Measurements from ENCODE around the gene SLFN14. TPM values are rescaled to one million over a fixed set of nuclear protein-coding genes. Genes with fewer than 3 reads are reported as not detected.
A peak's percentile ranks its signal among the peaks of the same experiment; 100 is the strongest.
"Not testable (repeated sequence)": the region's sequence is repeated elsewhere in the genome, so short reads cannot be mapped to it uniquely, and the experiment has no call there.

The SLFN14 gene
- total RNA-seq, 1 experiment from 2014 or later, result not detected

GRCh38 chr17:35539659-35540026 is 21.0 kb downstream of the SLFN14 start:
- Histone ChIP-seq H3K4me2 (0 out of 2 replicates have a peak overlapping the region, but pooled peaks have one; percentile 5), H3K9me2 (ENCODE audit: insufficient read depth) (no peaks in the 10 kb centered on the region), H3K9me3 (ENCODE audit: insufficient read depth, low read depth) (no peaks in the 10 kb centered on the region), H2AFZ (no peak overlapping the region), H4K20me1 (ENCODE audit: insufficient read depth) (no peaks in the 10 kb centered on the region), H3K36me3 (ENCODE audit: low read depth) (no peaks in the 10 kb centered on the region), H3K4me1 (replicated peaks; ENCODE audit: insufficient read depth) (no peaks in the 10 kb centered on the region), H3K27me3 (ENCODE audit: insufficient read depth, low read depth) (no peaks in the 10 kb centered on the region), H3K27ac (no peak overlapping the region), H3F3A (ENCODE audit: insufficient read depth, low read depth) (no peaks in the 10 kb centered on the region), H3K79me2 (ENCODE audit: low read depth) (no peaks in the 10 kb centered on the region), H3K4me3 (no peak overlapping the region)
- DNase-seq, result no peak
- intact Hi-C loops (cut with micrococcal nuclease; ENCODE audit: unreplicated experiment), result loop anchor here (1.0 to 10.0 kb wide), 5 partner anchors 208 to 1335 kb away; partner anchors contain the start of gene LIG3
- TF ChIP-seq EZH2 (IDR thresholded peaks at IDR 0.05; ENCODE audit: low read depth), result no peak
- TF ChIP-seq CTCF (conservative IDR thresholded peaks at IDR 0.05), result peak; percentile 40; the same call in 1 of the 2 replicates
- no TSS peak for BruUV-seq (replicated peaks)
- CTCF ChIA-PET, result interaction anchor here (0.6 to 0.7 kb wide), 6 partner anchors 12 to 1125 kb away, joined by 3 to 8 read pairs (median 4); no protein-coding TSS in a partner anchor
- POLR2A ChIA-PET (ENCODE audit: unreplicated experiment), result interaction anchor here (0.5 kb wide), 1 partner anchor 1053 kb away, joined by 3 read pairs; no protein-coding TSS in a partner anchor

- intact Hi-C loops (cut with micrococcal nuclease; ENCODE audit: unreplicated experiment), result loop anchor here (5.0 to 10.0 kb wide), 4 partner anchors 210 to 1333 kb away; partner anchors contain the start of gene LIG3
- no peak for DNase-seq
- Histone ChIP-seq H3K36me3 (ENCODE audit: low read depth) (no peaks in the 10 kb centered on the region), H3K79me2 (ENCODE audit: low read depth) (no peaks in the 10 kb centered on the region), H2AFZ (no peak within 1 kb of the TSS), H3K4me3 (no peak within 1 kb of the TSS), H3K4me1 (replicated peaks; ENCODE audit: insufficient read depth) (no peaks in the 10 kb centered on the region), H3K27me3 (ENCODE audit: insufficient read depth, low read depth) (no peaks in the 10 kb centered on the region), H3K27ac (no peak within 1 kb of the TSS), H4K20me1 (ENCODE audit: insufficient read depth) (no peaks in the 10 kb centered on the region), H3F3A (ENCODE audit: insufficient read depth, low read depth) (no peaks in the 10 kb centered on the region), H3K9me2 (ENCODE audit: insufficient read depth) (no peaks in the 10 kb centered on the region), H3K9me3 (ENCODE audit: insufficient read depth, low read depth) (no peaks in the 10 kb centered on the region), H3K4me2 (no peak within 1 kb of the TSS)
- TF ChIP-seq CTCF (conservative IDR thresholded peaks at IDR 0.05) (no peak), EZH2 (IDR thresholded peaks at IDR 0.05; ENCODE audit: low read depth) (no peak)
- POLR2A ChIA-PET (ENCODE audit: unreplicated experiment), result no interaction called here
- CTCF ChIA-PET, result interaction anchor here (0.6 to 1.0 kb wide), 2 partner anchors 93 to 308 kb away, joined by 3 read pairs; no protein-coding TSS in a partner anchor
- no TSS peak for BruUV-seq (replicated peaks)
Observed at GRCh38 chr17:35537601-35538141, 22.9 kb downstream of the SLFN14 start, which contains the start of gene SLFN12L. SLFN12L (minus strand) TSS chr17:35537678; CDS start chr17:35522364, 15,314 bp downstream.

GRCh38 chr17:35536664-35537171 is 23.9 kb downstream of the SLFN14 start:
- H3F3A ChIP-seq (ENCODE audit: insufficient read depth, low read depth), result no peaks in the 10 kb centered on the region
- CTCF ChIA-PET, result no interaction called here
- H4K20me1 ChIP-seq (ENCODE audit: insufficient read depth), result no peaks in the 10 kb centered on the region
- H3K27ac ChIP-seq, result no peak overlapping the region
- BruUV-seq (replicated peaks), result no TSS peak
- H3K9me3 ChIP-seq (ENCODE audit: insufficient read depth, low read depth), result no peaks in the 10 kb centered on the region
- no peaks in the 10 kb centered on the region for H3K27me3 ChIP-seq (ENCODE audit: insufficient read depth, low read depth)
- no peak overlapping the region for H2AFZ ChIP-seq
- no peaks in the 10 kb centered on the region for H3K36me3 ChIP-seq (ENCODE audit: low read depth)
- intact Hi-C loops (cut with micrococcal nuclease; ENCODE audit: unreplicated experiment), result loop anchor here (5.0 to 10.0 kb wide), 4 partner anchors 211 to 1332 kb away; partner anchors contain the start of gene LIG3
- no peak overlapping the region for H3K4me2 ChIP-seq
- DNase-seq, result no peak
- no peaks in the 10 kb centered on the region for H3K9me2 ChIP-seq (ENCODE audit: insufficient read depth)
- no peak overlapping the region for H3K4me3 ChIP-seq
- POLR2A ChIA-PET (ENCODE audit: unreplicated experiment), result no interaction called here
- H3K79me2 ChIP-seq (ENCODE audit: low read depth), result no peaks in the 10 kb centered on the region
- no peaks in the 10 kb centered on the region for H3K4me1 ChIP-seq (replicated peaks; ENCODE audit: insufficient read depth)
- TF ChIP-seq CTCF (conservative IDR thresholded peaks at IDR 0.05), result no peak
- no peak for TF ChIP-seq EZH2 (IDR thresholded peaks at IDR 0.05; ENCODE audit: low read depth)

GRCh38 chr17:35535406-35535805 is 25.2 kb downstream of the SLFN14 start:
- H3K79me2 ChIP-seq (ENCODE audit: low read depth); POLR2A ChIA-PET (ENCODE audit: unreplicated experiment); H2AFZ ChIP-seq; H3K4me3 ChIP-seq; CTCF ChIA-PET; H3K4me1 ChIP-seq (replicated peaks; ENCODE audit: insufficient read depth); BruUV-seq (replicated peaks); H3K27me3 ChIP-seq (ENCODE audit: insufficient read depth, low read depth); DNase-seq; H3K9me3 ChIP-seq (ENCODE audit: insufficient read depth, low read depth); H3K9me2 ChIP-seq (ENCODE audit: insufficient read depth); H3K36me3 ChIP-seq (ENCODE audit: low read depth); H3K27ac ChIP-seq; H3K4me2 ChIP-seq; H4K20me1 ChIP-seq (ENCODE audit: insufficient read depth); H3F3A ChIP-seq (ENCODE audit: insufficient read depth, low read depth): not testable (repeated sequence)
- intact Hi-C loops (cut with micrococcal nuclease; ENCODE audit: unreplicated experiment), result loop anchor here (5.0 to 10.0 kb wide), 4 partner anchors 212 to 1331 kb away; partner anchors contain the start of gene LIG3
